ENCODE results near the gene STX2.

GRCh38 chr12:130818272-130818634 lies 20.8 kb downstream of the STX2 start:
- TF ChIP-seq EP300 (IDR thresholded peaks at IDR 0.05) (no peak), HES2 (IDR thresholded peaks at IDR 0.05) (no peak), ZFP36 (IDR thresholded peaks at IDR 0.05; ENCODE audit: borderline replicate concordance, partially characterized antibody) (no peak), RFX5 (IDR thresholded peaks at IDR 0.05) (no peak), RCOR1 (IDR thresholded peaks at IDR 0.05; ENCODE audit: low read depth, low read length) (no peak), POLR2A (IDR thresholded peaks at IDR 0.05; ENCODE audit: low read length) (no peak), CBX8 (IDR thresholded peaks at IDR 0.05) (no peak), MAZ (IDR thresholded peaks at IDR 0.05; ENCODE audit: borderline replicate concordance, low read depth, low read length) (no peak), RARB (CRISPR knock-in tag; IDR thresholded peaks at IDR 0.05) (no peak), POLR2AphosphoS2 (conservative IDR thresholded peaks at IDR 0.05; ENCODE audit: low read length) (no peak)
- TF ChIP-seq, protein P1, sequence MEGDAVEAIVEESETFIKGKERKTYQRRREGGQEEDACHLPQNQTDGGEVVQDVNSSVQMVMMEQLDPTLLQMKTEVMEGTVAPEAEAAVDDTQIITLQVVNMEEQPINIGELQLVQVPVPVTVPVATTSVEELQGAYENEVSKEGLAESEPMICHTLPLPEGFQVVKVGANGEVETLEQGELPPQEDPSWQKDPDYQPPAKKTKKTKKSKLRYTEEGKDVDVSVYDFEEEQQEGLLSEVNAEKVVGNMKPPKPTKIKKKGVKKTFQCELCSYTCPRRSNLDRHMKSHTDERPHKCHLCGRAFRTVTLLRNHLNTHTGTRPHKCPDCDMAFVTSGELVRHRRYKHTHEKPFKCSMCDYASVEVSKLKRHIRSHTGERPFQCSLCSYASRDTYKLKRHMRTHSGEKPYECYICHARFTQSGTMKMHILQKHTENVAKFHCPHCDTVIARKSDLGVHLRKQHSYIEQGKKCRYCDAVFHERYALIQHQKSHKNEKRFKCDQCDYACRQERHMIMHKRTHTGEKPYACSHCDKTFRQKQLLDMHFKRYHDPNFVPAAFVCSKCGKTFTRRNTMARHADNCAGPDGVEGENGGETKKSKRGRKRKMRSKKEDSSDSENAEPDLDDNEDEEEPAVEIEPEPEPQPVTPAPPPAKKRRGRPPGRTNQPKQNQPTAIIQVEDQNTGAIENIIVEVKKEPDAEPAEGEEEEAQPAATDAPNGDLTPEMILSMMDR (IDR thresholded peaks at IDR 0.05), result no peak
- TF ChIP-seq, protein P2, sequence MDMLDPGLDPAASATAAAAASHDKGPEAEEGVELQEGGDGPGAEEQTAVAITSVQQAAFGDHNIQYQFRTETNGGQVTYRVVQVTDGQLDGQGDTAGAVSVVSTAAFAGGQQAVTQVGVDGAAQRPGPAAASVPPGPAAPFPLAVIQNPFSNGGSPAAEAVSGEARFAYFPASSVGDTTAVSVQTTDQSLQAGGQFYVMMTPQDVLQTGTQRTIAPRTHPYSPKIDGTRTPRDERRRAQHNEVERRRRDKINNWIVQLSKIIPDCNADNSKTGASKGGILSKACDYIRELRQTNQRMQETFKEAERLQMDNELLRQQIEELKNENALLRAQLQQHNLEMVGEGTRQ (IDR thresholded peaks at IDR 0.05), result no peak
- TF ChIP-seq, protein P3, sequence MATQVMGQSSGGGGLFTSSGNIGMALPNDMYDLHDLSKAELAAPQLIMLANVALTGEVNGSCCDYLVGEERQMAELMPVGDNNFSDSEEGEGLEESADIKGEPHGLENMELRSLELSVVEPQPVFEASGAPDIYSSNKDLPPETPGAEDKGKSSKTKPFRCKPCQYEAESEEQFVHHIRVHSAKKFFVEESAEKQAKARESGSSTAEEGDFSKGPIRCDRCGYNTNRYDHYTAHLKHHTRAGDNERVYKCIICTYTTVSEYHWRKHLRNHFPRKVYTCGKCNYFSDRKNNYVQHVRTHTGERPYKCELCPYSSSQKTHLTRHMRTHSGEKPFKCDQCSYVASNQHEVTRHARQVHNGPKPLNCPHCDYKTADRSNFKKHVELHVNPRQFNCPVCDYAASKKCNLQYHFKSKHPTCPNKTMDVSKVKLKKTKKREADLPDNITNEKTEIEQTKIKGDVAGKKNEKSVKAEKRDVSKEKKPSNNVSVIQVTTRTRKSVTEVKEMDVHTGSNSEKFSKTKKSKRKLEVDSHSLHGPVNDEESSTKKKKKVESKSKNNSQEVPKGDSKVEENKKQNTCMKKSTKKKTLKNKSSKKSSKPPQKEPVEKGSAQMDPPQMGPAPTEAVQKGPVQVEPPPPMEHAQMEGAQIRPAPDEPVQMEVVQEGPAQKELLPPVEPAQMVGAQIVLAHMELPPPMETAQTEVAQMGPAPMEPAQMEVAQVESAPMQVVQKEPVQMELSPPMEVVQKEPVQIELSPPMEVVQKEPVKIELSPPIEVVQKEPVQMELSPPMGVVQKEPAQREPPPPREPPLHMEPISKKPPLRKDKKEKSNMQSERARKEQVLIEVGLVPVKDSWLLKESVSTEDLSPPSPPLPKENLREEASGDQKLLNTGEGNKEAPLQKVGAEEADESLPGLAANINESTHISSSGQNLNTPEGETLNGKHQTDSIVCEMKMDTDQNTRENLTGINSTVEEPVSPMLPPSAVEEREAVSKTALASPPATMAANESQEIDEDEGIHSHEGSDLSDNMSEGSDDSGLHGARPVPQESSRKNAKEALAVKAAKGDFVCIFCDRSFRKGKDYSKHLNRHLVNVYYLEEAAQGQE (IDR thresholded peaks at IDR 0.05), result no peak
- TF ChIP-seq, protein P4, sequence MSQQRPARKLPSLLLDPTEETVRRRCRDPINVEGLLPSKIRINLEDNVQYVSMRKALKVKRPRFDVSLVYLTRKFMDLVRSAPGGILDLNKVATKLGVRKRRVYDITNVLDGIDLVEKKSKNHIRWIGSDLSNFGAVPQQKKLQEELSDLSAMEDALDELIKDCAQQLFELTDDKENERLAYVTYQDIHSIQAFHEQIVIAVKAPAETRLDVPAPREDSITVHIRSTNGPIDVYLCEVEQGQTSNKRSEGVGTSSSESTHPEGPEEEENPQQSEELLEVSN (IDR thresholded peaks at IDR 0.05; ENCODE audit: borderline replicate concordance, low read depth), result no peak

Measured in A549 (cell line).